HEK293 (cell line): ENCODE results near the gene CNTN4.

Experiments used
- KLF16 ChIP-seq: fragments of 450-650 bp; formaldehyde crosslinking; IDR thresholded peaks from 2 replicates; pipeline ENCODE4 v1.5.1; 2017; ENCODE audit warnings: missing biosample characterization, missing genetic modification characterization
- KLF9 ChIP-seq: fragments of 450-650 bp; formaldehyde crosslinking; IDR thresholded peaks from 2 replicates; pipeline ENCODE4 v1.5.1; 2016; ENCODE audit warnings: missing biosample characterization, missing genetic modification characterization, low read depth
- RBAK ChIP-seq: fragments of 450-650 bp; formaldehyde crosslinking; IDR thresholded peaks from 2 replicates; pipeline ENCODE4 v1.5.1; 2016; ENCODE audit warnings: missing biosample characterization, missing genetic modification characterization
- ZEB2 ChIP-seq: fragments of 450-650 bp; formaldehyde crosslinking; IDR thresholded peaks from 2 replicates; pipeline ENCODE4 v1.5.1; 2016; ENCODE audit warnings: missing biosample characterization, missing genetic modification characterization
- ZNF274 ChIP-seq, 2 experiments: fragments of 200-500 bp in 1 of 2; fragments of 450-650 bp in 1 of 2; sonication (Bioruptor generic) in 1 of 2; formaldehyde crosslinking in 1 of 2; IDR thresholded peaks; 2 replicates each; pipeline versions ENCODE4 v1.5.1 to v1.6.1; 2014 to 2016; ENCODE audit warnings: borderline replicate concordance in 1 of 2, inconsistent platforms in 1 of 2, low read length in 1 of 2, missing biosample characterization in 1 of 2, missing genetic modification characterization in 1 of 2
- ZNF510 ChIP-seq: fragments of 450-650 bp; formaldehyde crosslinking; IDR thresholded peaks from 2 replicates; pipeline ENCODE4 v1.5.1; 2018; ENCODE audit warnings: mild to moderate bottlenecking, missing genetic modification characterization, missing biosample characterization; ENCODE audit not compliant: insufficient replicate concordance
- TF ChIP-seq, protein P1 (sequence below): fragments of 450-650 bp; formaldehyde crosslinking; IDR thresholded peaks from 2 replicates; pipeline ENCODE4 v1.5.1; 2016; ENCODE audit warnings: missing biosample characterization, missing genetic modification characterization

DNA sequence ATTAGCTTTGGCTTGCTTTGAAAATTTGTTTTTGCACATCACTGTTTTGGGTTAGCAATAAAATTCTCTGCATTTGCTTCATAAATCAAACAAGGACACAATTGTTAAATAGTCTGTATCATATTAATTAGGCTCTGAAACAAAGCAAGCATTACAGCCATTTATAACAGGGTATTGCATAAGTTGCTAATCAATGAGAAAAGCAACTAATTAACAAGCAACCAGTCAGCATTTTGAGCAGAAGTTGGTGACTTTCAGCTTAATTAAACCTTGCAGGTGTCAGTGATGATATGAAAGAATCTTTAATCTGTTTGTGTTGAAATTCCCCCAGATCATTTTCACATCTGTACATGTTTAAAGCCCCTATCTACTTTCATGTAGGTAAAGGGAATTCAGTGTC, 516.4 kb downstream of the CNTN4 start:
- TF ChIP-seq, protein P1, sequence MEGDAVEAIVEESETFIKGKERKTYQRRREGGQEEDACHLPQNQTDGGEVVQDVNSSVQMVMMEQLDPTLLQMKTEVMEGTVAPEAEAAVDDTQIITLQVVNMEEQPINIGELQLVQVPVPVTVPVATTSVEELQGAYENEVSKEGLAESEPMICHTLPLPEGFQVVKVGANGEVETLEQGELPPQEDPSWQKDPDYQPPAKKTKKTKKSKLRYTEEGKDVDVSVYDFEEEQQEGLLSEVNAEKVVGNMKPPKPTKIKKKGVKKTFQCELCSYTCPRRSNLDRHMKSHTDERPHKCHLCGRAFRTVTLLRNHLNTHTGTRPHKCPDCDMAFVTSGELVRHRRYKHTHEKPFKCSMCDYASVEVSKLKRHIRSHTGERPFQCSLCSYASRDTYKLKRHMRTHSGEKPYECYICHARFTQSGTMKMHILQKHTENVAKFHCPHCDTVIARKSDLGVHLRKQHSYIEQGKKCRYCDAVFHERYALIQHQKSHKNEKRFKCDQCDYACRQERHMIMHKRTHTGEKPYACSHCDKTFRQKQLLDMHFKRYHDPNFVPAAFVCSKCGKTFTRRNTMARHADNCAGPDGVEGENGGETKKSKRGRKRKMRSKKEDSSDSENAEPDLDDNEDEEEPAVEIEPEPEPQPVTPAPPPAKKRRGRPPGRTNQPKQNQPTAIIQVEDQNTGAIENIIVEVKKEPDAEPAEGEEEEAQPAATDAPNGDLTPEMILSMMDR (tag by site-specific recombination) = no peak
- TF ChIP-seq ZNF510 (tag by site-specific recombination) (no peak), ZNF274 (IDR thresholded peaks at IDR 0.05; ENCODE audit: low read length) (no peak), ZNF274 (tag by site-specific recombination; IDR thresholded peaks at IDR 0.05; ENCODE audit: borderline replicate concordance) (no peak), ZEB2 (tag by site-specific recombination) (no peak), KLF9 (tag by site-specific recombination) (no peak), KLF16 (tag by site-specific recombination) (no peak), RBAK (tag by site-specific recombination) (no peak)
